ENCODE data around the gene MRPL27.
"Not testable (repeated sequence)": the region's sequence is repeated elsewhere in the genome, so short reads cannot be mapped to it uniquely, and the experiment has no call there.

- not testable (repeated sequence) for TF ChIP-seq POLR2A, CTCF (IDR thresholded peaks at IDR 0.05)
Observed at GRCh38 chr17:50419577-50419976, 46.6 kb upstream of the MRPL27 start.
